B cell (primary cell): Measurements from ENCODE around the gene UMOD. TPM values are rescaled to one million over a fixed set of nuclear protein-coding genes. Genes with fewer than 3 reads are reported as not detected.

Experiments
- ATAC-seq: fragments of 200-7000 bp; cut with Tn5 transposase; one replicate; pipeline ENCODE4 v1.10.0; 2021; ENCODE audit warnings: low read depth, mild to moderate bottlenecking, moderate number of reproducible peaks, moderate library complexity
- CTCF ChIA-PET: fragments of 350-600 bp; sonication (Branson Sonifier 250); formaldehyde crosslinking; loops from one replicate; lab custom pipeline; 2021; ENCODE audit warnings: antibody characterized with exemption, inconsistent platforms; lab: Charles Lee
- POLR2A ChIA-PET: fragments of 350-600 bp; sonication (Branson Sonifier 250); formaldehyde crosslinking; loops from one replicate; lab custom pipeline; 2021; ENCODE audit warnings: antibody characterized with exemption; lab: Charles Lee
- DNase-seq: peaks from one replicate; pipeline ENCODE4 v3.0.0; 2013
- H2AFZ ChIP-seq: 2 replicates; pipeline ENCODE4 v1.6.1; 2012; ENCODE audit warnings: mild to moderate bottlenecking, low read depth, low read length; ENCODE audit not compliant: insufficient read depth, poor library complexity, severe bottlenecking
- H3K27ac ChIP-seq, 2 donors: 1 replicate in 1 of 2; 2 replicates in 1 of 2; pipeline ENCODE4 v1.5.1; 2012 to 2013; ENCODE audit warnings: low read length in 2 of 2, mild to moderate bottlenecking in 2 of 2, moderate library complexity in 1 of 2
- H3K27me3 ChIP-seq, 4 experiments: fragments of 200-600 bp in 1 of 4; sonication (generic) in 1 of 4; replicated peaks in 1 of 4; 1 replicate in 2 of 4; 2 replicates in 2 of 4; pipeline versions ENCODE4 v1.6.1 to v1.7.0; 2013 to 2016; ENCODE audit warnings: low read length in 3 of 4, mild to moderate bottlenecking in 2 of 4, mixed read lengths in 1 of 4, moderate library complexity in 1 of 4; ENCODE audit not compliant: insufficient read depth in 4 of 4, control insufficient read depth in 3 of 4; ENCODE audit errors: control extremely low read depth in 1 of 4
- H3K36me3 ChIP-seq, 2 experiments: replicated peaks in 1 of 2; 1 replicate in 1 of 2; 2 replicates in 1 of 2; pipeline versions ENCODE4 v1.6.1 to v1.7.1; 2013; ENCODE audit warnings: low read length in 1 of 2; ENCODE audit not compliant: insufficient read depth in 2 of 2, control insufficient read depth in 1 of 2; ENCODE audit errors: control extremely low read depth in 1 of 2, extremely low read depth in 1 of 2
- H3K4me1 ChIP-seq, 2 donors: fragments of 200-600 bp in 1 of 2; sonication (generic) in 1 of 2; 1 replicate in 1 of 2; 2 replicates in 1 of 2; pipeline versions ENCODE4 v1.5.1 to v1.6.1; 2013 to 2017; ENCODE audit warnings: low read length in 2 of 2; ENCODE audit not compliant: control insufficient read depth in 2 of 2, insufficient read depth in 2 of 2
- H3K4me2 ChIP-seq: replicated peaks from 2 replicates; pipeline ENCODE3; 2012; ENCODE audit warnings: mild to moderate bottlenecking, low read depth, low read length; ENCODE audit not compliant: poor library complexity, severe bottlenecking
- H3K4me3 ChIP-seq, 5 experiments: fragments of 200-600 bp in 1 of 5; sonication (generic) in 1 of 5; 1 replicate in 3 of 5; 2 replicates in 2 of 5; pipeline versions ENCODE4 v1.5.1 to v1.7.0; 2011 to 2016; ENCODE audit warnings: low read length in 4 of 5, mild to moderate bottlenecking in 4 of 5, low read depth in 2 of 5, control low read depth in 1 of 5, moderate library complexity in 1 of 5; ENCODE audit not compliant: insufficient read depth in 1 of 5; ENCODE audit errors: control extremely low read depth in 1 of 5, extremely low read depth in 1 of 5
- H3K79me2 ChIP-seq: fragments of 200-600 bp; sonication (generic); one replicate; pipeline ENCODE4 v1.6.0; 2016; ENCODE audit warnings: low read length; ENCODE audit not compliant: control insufficient read depth, insufficient read depth
- H3K9ac ChIP-seq: fragments of 200-600 bp; sonication (generic); 2 replicates; pipeline ENCODE4 v1.6.1; 2017; ENCODE audit warnings: mild to moderate bottlenecking, low read length, moderate library complexity
- H3K9me3 ChIP-seq, 3 donors: one replicate each; pipeline versions ENCODE4 v1.6.1 to v1.7.1; 2013; ENCODE audit warnings: low read length in 2 of 3; ENCODE audit not compliant: control insufficient read depth in 2 of 3, insufficient read depth in 1 of 3; ENCODE audit errors: control extremely low read depth in 1 of 3
- H4K20me1 ChIP-seq: 2 replicates; pipeline ENCODE4 v1.6.0; 2012; ENCODE audit warnings: mild to moderate bottlenecking, low read length; ENCODE audit not compliant: insufficient read depth, control insufficient read depth, poor library complexity, severe bottlenecking
- H3K27ac Mint-ChIP-seq: one replicate; pipeline ENCODE4 v1.8.0; 2021; ENCODE audit warnings: mixed read lengths
- H3K27me3 Mint-ChIP-seq: one replicate; pipeline ENCODE4 v1.8.0; 2021; ENCODE audit warnings: mixed read lengths
- H3K4me1 Mint-ChIP-seq: one replicate; pipeline ENCODE4 v1.8.0; 2021; ENCODE audit warnings: mixed read lengths
- H3K4me3 Mint-ChIP-seq: one replicate; pipeline ENCODE4 v1.8.0; 2021; ENCODE audit warnings: mixed read lengths
- H3K9me3 Mint-ChIP-seq: one replicate; pipeline ENCODE4 v1.8.0; 2022; ENCODE audit warnings: mixed read lengths; ENCODE audit not compliant: insufficient read depth
- EZH2 ChIP-seq: IDR thresholded peaks from 2 replicates; pipeline ENCODE4 v1.6.1; 2012; ENCODE audit warnings: borderline replicate concordance, low read depth, mild to moderate bottlenecking, moderate library complexity, low read length; ENCODE audit not compliant: insufficient read depth, poor library complexity, severe bottlenecking
- WGBS: methylation state at CpG from one replicate; pipeline ENCODE4 v1.1.5; 2013; ENCODE audit warnings: missing lambda C conversion rate; ENCODE audit not compliant: insufficient coverage; 5-methylcytosine and 5-hydroxymethylcytosine counted together
- intact Hi-C: fragments of 100-400 bp; cut with micrococcal nuclease; formaldehyde crosslinking; loops from one replicate; pipeline ENCODE4 v1.10.0; 2022
- polyA plus RNA-seq: library from polyadenylated mRNA; depleted of rRNA; stranded (reverse); fragments of >200 nt; gene quantifications from 2 replicates; pipeline ENCODE4 v1.2.3, GENCODE V29; 2012
- total RNA-seq, 2 donors: library from RNA; stranded (reverse); fragments of 120-200 nt in 1 of 2; gene quantifications; 1 replicate in 1 of 2; 2 replicates in 1 of 2; pipeline versions ENCODE4 v1.2.3 to v1.2.4, GENCODE V29; 2013 to 2022
- TF ChIP-seq, protein P1 (sequence below): fragments of 200-600 bp; IDR thresholded peaks from one replicate; pipeline ENCODE4 v1.8.0; 2022; ENCODE audit warnings: antibody characterized with exemption, mild to moderate bottlenecking

UMOD gene
- total and polyA plus RNA-seq, 2 donors (not counting 1 experiment from before 2014, with no cell fraction given): not detected

DNA sequence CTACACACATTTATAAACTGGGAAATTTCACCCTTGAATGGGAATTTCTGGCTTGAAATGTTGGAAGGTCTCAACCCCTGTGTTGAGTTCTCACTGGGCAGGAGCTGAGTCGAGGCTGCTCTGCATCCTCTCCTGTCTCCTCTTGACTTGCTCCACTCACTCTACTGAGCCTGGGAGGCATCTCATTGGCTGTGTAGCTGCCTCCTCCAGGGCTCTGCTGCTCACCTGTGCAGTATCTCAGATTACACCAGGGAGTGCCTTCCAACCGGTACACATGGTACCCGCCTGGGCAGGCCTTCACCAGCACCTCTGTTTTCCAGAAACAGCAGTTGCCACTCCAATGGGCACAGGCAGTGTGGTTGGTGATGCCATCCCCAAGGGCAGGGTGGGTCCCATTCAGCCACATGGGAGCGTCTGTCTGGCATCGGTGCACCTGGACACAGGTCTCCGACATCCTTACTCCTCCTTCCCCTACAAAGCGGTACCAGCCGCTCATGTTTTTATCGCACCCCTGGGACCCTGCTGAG, 28.9 kb downstream of the UMOD start:
- Histone ChIP-seq H3K9ac (no peak overlapping the region), H3K4me3 (no peak overlapping the region), H4K20me1 (no peaks in the 10 kb centered on the region), H3K4me2 (no peak overlapping the region), H3K9me3 (peaks cover 0 to 2% (median 0%) of the 10 kb centered on the region in 3 donors), H3K27me3 (no peaks in the 10 kb centered on the region), H3K36me3 (no peaks in the 10 kb centered on the region), H2AFZ (no peak overlapping the region), H3K4me1 (no peaks in the 10 kb centered on the region), H3K79me2 (no peaks in the 10 kb centered on the region), H3K27ac (no peak overlapping the region)
- ChIA-PET CTCF (no interaction called here), POLR2A (no interaction called here)
- no peak for ATAC-seq
- H3K27ac Mint-ChIP-seq: no peak overlapping the region
- H3K4me3 Mint-ChIP-seq: no peak overlapping the region
- TF ChIP-seq, protein P1, sequence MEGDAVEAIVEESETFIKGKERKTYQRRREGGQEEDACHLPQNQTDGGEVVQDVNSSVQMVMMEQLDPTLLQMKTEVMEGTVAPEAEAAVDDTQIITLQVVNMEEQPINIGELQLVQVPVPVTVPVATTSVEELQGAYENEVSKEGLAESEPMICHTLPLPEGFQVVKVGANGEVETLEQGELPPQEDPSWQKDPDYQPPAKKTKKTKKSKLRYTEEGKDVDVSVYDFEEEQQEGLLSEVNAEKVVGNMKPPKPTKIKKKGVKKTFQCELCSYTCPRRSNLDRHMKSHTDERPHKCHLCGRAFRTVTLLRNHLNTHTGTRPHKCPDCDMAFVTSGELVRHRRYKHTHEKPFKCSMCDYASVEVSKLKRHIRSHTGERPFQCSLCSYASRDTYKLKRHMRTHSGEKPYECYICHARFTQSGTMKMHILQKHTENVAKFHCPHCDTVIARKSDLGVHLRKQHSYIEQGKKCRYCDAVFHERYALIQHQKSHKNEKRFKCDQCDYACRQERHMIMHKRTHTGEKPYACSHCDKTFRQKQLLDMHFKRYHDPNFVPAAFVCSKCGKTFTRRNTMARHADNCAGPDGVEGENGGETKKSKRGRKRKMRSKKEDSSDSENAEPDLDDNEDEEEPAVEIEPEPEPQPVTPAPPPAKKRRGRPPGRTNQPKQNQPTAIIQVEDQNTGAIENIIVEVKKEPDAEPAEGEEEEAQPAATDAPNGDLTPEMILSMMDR: no peak
- TF ChIP-seq EZH2: no peak
- H3K9me3 Mint-ChIP-seq: peaks cover 2% of the 10 kb centered on the region
- DNase-seq: no peak
- intact Hi-C loops: no loop called here
- no peaks in the 10 kb centered on the region for H3K4me1 Mint-ChIP-seq
- peaks cover 14% of the 10 kb centered on the region for H3K27me3 Mint-ChIP-seq
- 81% methylated on average over 9 of the region's 9 CpGs for WGBS

DNA sequence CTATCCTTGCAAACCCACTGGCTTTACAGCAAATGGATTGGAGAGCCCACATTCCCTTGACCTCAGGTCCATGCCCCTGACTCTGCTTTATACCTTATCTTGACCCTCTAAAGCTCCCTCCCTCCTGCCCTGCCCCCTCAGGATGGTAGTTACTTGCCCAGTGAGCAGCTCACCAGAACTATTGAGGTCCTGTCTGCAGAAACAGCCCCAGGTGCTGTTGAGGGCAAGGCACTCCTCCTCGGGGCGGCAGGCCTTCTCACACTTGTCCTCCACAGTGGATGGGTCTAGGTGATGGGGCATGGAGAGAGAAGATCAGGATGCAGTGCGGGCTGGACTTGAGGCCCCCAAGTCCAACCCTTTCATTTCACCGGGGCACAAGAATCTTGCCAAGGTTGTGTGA, 29.8 kb downstream of the UMOD start:
- peaks cover 19% of the 10 kb centered on the region for H3K27me3 Mint-ChIP-seq
- H3K9ac ChIP-seq: no peak overlapping the region
- no peaks in the 10 kb centered on the region for H3K27me3 ChIP-seq
- intact Hi-C loops: no loop called here
- no peaks in the 10 kb centered on the region for H4K20me1 ChIP-seq
- H3K4me1 ChIP-seq: no peaks in the 10 kb centered on the region
- no peak overlapping the region for H3K4me2 ChIP-seq
- no peaks in the 10 kb centered on the region for H3K79me2 ChIP-seq
- H3K27ac ChIP-seq: no peak overlapping the region
- ChIA-PET POLR2A (no interaction called here), CTCF (no interaction called here)
- DNase-seq (no peak), ATAC-seq (no peak)
- H3K4me3 ChIP-seq: no peak overlapping the region
- TF ChIP-seq EZH2: no peak
- no peak overlapping the region for H3K27ac Mint-ChIP-seq
- H3K9me3 Mint-ChIP-seq: peaks cover 2% of the 10 kb centered on the region
- no peak overlapping the region for H2AFZ ChIP-seq
- H3K36me3 ChIP-seq: no peaks in the 10 kb centered on the region
- H3K4me3 Mint-ChIP-seq: no peak overlapping the region
- 87% methylated on average over 2 of the region's 4 CpGs for WGBS
- peaks cover 0 to 2% (median 0%) of the 10 kb centered on the region in 3 donors for H3K9me3 ChIP-seq
- H3K4me1 Mint-ChIP-seq: no peaks in the 10 kb centered on the region
